GM19468 (cell line): ENCODE measurements around the gene SLC24A3.

Source experiments
- ATAC-seq: cut with Tn5 transposase; IDR thresholded peaks from one replicate; pipeline ENCODE4 v1.9.1; 2021; ENCODE audit warnings: mild to moderate bottlenecking, moderate library complexity, moderate number of reproducible peaks; ENCODE audit not compliant: unreplicated experiment; ENCODE audit errors: extremely low read depth

The SLC24A3 gene

GRCh38 chr20:19375801-19376200 lies 163.4 kb downstream of the SLC24A3 start:
- no peak for ATAC-seq

DNA sequence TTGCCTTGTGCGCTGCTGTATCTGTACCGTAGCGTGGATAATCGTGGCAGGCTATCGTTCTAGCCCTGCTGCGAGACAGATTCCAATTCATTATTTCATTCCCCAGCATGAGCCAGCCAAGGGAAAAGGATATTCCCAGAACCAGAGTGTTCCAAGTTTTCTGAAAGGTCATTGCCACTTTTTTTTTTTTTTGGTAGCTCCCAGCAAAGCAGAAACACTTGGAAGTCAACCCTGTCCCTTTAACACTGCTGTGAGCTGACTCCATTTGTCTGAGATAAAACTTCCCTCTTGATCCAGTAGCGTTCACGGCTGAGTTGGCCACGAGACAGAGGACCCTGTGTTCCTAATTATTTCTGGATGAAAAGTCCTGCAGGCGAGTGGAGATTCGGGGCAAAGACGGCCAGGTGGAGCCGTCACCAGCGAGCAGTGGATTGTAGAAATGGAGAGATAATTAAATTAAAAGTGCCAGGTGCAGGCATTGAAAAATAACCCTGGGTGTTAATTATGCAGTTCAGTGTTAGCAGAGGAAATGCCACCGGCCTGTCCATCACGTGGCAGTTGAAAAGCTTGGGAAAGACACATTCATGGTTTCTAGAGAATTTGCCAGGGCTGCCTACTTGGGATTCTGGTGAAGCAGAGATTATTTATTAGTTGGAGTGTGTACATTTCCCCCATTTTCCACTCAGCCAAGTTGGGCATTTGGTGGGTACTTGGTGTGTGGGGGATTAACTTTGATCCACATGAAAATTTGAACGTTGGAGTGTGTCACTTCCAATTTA lies 164.2 kb downstream of the SLC24A3 start:
- ATAC-seq, result no peak

- no peak for ATAC-seq
Observed at GRCh38 chr20:19378058-19378457, 165.6 kb downstream of the SLC24A3 start.

DNA sequence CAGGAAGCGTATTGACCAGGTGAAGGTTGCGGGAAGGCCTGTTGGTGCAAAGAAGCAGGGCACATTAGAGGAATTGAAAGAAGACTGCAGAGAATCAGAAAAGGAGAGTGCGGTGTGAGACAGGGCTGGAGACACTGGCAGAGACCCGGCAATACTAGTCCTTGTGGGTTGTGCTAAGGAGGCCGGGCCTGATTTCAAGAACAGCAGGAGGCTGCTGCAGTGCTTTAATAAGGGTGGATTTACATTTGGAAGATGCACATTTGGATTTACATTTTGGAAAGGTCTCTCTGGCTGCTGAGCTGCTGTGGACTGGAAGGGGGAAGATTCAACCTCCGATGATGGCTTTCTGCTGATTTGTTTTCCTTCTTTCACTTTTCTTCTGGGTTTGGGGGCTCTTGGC lies 167.8 kb downstream of the SLC24A3 start:
- no peak for ATAC-seq

DNA sequence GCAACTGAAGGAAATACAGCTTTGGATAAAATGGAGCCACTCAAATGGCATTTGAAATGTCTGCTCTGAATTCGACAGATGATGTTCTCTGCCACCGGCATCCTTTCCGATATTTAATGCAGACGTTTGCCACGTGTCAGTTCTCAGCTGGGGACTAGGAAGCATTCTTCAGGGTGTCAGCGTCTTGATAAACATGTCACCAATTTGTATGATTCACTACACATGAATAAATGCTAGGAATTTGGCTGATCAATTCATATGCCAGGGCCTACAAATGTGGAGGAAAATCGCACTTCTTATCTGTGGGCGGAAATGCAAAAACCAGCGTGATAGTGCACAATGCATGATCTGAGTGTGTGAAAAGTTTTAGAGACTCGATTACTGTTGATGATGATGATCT lies 169.5 kb downstream of the SLC24A3 start:
- ATAC-seq, result no peak

- ATAC-seq, result no peak
Observed at GRCh38 chr20:19382386-19383340, 170.2 kb downstream of the SLC24A3 start.

DNA sequence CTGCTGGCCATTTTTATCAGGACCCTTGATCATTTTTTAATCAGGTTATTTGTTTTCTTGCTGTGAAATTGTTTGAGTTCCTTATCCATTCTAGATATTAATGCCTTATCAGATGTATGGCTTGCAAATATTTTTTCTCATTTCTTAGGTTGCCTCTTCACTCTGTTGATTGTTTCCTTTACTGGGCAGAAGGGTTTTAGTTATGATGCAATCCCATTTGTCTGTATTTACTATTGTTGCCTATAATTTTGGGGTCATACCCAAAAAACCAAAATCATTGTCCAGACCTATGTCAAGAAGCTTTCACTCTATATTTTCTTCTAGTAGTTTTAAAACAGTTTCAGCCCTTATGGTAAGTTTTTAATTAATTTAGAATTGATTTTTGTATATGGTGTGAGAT lies 172.5 kb downstream of the SLC24A3 start:
- ATAC-seq, result no peak

DNA sequence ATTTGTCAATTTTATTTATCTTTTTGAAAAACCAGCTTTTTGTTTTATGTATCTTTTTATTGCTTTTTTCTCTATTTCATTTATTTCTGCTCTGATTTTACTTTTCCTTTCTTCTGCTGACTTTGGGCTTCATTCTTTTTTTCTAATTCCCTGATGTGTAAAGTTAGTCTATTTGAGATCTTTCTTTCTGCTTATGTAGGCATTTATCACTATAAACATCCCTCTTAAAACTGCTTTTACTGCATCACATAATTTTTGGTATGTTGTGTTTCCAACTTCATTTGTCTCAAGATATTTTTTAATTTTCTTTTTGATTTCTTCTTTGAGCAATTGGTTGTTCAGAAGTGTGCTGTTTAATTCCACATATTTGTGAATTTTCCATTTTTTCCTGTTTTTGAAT lies 174.8 kb downstream of the SLC24A3 start:
- ATAC-seq, result no peak

- no peak for ATAC-seq
Observed at GRCh38 chr20:19392344-19393130, 180.1 kb downstream of the SLC24A3 start.

- no peak for ATAC-seq
Observed at GRCh38 chr20:19396460-19397081, 184.1 kb downstream of the SLC24A3 start.

DNA sequence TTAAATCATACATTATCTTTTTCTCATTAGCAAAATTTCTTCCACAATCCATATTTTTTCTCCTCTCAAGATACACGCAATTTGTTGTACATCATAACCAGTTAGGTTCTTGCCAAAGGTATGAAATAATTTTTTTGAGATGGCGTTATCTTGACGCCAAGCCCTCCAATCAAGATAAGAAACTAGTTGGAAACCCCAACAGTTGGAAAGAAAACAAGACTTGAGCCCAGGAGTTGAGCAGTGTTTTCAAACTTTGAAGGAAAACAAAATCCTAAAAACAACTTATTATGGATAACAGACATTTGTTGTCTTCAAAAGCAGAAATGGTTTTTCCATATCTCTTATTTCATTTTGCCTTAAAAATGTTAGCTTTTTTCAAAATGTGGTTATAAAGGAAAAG lies 184.8 kb downstream of the SLC24A3 start:
- ATAC-seq, result no peak

DNA sequence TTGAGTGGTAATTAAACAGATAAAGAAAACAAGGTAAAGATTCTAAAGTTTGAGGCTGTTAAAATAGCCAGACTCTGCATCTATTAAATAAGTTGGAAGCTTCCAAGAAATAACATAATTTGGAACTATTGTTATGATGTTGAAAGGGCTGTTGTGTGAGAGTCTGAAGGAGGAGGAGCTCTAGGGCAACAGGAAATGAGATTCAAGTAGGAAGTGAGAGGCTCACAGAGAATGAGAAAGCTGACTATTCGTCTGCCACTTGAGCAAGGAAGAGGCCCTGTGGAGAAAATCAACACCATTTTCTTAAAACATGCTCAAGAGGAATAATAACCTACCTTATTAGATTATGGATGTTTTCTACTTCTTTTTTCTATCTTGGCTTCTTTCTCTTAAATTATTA lies 185.2 kb downstream of the SLC24A3 start:
- no peak for ATAC-seq

DNA sequence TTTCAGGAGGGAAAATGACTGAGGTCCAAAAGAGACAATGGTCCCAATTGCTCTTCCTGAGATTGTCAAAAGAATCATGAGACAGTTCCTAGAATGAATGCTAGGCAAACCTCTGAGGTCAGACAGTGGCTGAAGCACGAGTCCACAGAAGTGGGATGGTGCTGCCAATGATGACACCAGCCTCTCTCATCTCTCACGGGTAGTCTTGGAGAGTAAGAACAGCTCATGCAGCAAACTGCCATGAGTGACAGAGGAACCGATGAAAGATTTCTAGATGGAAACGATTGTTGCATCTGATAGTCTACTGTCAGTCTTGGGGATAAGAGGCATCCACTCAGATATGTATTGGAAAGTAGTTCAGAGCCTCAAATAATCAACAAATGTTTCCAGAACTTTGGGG lies 188.7 kb downstream of the SLC24A3 start:
- ATAC-seq, result no peak

GRCh38 chr20:19403549-19403948 lies 191.1 kb downstream of the SLC24A3 start:
- ATAC-seq, result no peak

GRCh38 chr20:19404826-19405225 lies 192.4 kb downstream of the SLC24A3 start:
- ATAC-seq, result no peak

DNA sequence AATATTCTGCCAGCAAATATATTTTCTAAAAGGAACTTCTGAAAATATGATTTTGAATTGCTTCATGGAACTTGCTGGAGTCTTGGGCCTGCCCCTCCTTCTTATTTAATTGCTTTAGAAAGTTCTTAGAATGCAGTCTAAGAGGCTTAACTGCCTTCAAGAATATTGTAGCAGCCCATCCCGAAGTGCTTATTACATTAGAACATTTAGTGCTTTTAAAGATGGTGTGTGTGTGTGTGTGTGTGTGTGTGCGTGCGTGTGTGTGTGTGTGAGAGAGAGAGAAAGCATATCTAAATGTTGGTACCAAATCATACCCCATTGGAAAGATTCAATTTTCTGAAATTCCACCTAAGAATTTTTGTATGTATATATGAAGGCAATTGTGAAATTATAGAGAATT lies 193.5 kb downstream of the SLC24A3 start:
- ATAC-seq, result no peak

GRCh38 chr20:19406381-19406780 lies 193.9 kb downstream of the SLC24A3 start:
- ATAC-seq, result no peak

GRCh38 chr20:19407196-19407595 lies 194.8 kb downstream of the SLC24A3 start:
- no peak for ATAC-seq

GRCh38 chr20:19407736-19408135 lies 195.3 kb downstream of the SLC24A3 start:
- no peak for ATAC-seq

- ATAC-seq, result no peak
Observed at GRCh38 chr20:19408971-19409370, 196.5 kb downstream of the SLC24A3 start.
